NCI-H69 (cell line): ENCODE results near the gene HK1.

Source experiments
- DNase-seq: peaks from one replicate; lab custom pipeline; 2025; lab: John Stamatoyannopoulos, UW

HK1 gene

DNA sequence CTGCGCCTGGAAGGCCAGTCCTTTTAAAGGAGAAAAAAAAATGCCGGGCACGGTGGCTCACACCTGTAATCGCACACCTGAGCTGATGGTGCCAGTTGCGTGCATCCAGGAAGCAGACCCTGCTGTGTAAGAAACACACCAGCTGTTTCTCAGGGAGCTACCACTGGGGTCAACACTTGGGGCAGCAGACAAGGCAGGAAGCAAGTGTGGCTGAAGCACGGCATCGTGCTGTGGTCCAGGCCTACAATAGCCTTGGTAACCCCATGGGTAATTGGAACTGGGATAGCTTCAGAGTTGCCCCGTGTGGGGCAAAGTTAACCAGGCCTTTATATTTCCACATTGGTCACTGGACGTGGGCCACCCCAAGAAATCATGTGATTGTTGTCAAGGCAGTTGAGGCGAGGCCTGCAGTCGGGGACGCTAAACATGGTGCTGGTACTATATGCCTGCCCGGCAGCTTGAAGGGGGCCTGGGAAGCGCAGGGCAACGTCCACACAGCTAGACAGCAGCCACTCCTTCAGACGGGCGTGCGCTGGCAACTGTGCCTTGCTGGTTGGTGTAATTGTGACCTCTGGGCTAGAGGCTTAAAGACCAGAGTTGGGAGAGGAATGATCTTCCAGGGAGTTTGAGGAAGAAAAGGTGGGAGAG lies 140.9 kb downstream of the HK1 start:
- peak; percentile 11 for DNase-seq

DNA sequence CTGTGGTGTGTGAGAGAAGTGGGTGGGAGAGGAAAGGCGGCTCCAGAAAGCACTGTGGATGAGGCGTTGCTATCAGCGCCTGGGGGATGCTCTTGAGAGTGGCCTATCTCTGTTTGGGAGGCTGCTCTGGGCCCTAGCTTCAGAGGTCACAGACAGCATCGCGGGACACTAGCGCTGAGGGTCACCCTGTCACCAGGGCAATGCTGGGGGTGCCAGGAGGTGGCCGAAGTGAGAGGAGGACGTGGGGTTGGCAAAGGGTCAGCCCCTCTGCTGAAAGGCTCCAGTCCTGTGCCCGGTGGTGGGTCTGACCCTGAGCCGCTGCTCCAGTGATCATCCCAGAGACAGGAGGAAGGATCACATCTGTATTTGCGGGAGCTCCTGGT lies 141.4 kb downstream of the HK1 start:
- no peak for DNase-seq

DNA sequence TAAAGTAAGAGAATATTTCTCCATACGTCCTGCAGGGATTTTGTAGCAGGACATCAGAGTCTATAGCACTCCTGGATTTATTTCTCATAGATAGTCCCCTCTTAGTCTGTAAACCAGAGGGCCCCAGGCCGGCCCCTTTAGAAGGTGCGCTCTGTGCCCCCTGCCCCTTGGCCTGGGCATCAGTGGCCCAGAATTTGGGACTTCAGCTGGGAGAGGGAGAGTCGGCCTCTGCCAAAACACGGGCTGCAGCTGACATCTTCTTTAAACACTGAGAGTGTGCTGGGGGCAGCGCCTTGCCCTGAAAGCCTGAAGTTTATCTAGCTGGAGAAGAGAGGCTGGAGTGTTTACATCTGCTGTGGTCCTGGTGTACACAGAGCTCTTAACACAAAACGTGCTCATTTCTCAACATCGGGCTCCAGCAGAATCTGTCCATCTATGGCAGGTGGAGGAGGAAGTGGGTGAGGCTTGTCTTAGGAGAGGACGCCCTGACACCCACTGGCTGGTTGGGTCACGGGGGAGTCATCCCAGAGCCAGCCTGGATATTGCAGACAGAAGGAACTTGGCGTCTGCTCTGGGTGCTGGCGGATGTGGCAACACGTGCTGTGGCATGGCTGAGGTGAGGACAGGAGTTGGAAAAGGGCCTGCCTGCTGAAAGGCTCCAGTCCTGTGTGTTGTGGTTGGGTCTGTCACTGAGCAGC lies 143.5 kb downstream of the HK1 start:
- no peak for DNase-seq

DNA sequence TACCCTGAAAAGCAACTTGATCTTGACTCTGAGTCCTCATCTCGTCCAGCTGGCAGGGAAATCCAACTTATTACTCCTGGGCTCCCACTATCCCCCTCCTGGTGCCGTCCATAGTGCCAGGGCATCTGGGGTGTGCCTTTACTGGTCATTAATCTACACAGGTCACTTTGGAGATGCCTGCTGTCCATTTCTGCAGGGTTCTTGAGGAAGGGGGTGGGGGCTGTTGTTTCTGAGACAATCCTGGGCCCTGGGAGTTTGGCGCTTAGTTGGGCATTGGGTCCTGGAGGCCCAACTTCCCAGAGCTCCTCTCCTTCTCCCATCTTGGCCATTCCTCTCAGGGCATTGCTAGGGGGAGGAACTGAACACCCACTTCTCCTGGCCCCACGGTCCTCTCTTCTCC lies 144.4 kb downstream of the HK1 start:
- no peak for DNase-seq

DNA sequence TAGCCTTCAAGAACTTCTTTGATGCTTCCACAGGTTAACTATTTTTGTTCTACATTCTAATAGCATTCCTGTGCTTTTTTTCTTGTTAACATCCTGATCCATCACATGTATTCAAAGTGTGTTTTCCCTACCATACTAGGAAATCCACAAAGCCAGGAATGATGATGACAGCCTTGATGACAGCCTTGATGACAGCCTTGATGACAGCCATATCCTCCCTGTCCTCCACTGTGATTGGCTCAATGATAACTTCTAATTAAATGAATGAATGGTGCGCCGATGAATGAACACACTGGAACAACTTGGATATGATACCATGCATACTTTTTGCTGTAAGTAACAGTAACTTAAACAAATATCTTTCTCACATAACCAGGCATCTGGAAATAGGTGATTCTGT lies 146.7 kb downstream of the HK1 start:
- DNase-seq: no peak

DNA sequence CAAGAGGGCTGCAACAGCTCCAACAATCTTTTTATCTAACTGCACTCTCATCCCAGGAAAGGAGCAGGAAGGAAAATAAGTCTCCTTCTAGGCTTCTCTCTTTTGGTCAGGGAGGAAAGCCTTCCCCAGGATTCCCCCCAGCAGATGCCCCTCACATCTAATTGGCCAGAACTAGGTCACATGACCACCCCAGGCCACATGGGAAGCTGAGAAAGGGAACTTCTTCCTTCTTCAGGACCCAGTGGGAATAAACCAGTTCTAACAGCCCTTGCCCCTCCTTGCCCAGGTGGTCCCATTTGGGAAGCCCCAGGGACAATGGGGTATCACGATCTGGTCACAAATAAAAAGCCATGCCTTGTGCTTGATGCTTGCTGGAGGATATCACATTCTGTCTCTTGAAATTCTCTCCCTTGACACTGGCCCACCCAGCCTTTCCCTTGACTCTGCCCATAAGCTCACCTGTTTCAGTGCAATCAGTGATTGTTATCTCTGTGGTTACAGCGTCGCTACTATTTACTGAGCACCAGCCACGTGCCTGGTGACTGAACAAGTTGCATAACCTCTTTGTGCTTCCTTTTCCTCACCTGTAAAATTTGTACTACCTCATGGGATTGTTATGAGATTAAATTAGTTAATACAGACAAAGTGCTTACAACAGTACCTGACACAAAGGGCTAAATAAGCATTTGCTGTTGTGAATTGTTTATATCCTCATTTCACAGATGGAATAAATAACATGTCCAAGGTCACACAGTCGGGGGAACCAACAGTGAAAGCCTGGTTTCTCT lies 147.4 kb downstream of the HK1 start:
- DNase-seq: peak; percentile 63

DNA sequence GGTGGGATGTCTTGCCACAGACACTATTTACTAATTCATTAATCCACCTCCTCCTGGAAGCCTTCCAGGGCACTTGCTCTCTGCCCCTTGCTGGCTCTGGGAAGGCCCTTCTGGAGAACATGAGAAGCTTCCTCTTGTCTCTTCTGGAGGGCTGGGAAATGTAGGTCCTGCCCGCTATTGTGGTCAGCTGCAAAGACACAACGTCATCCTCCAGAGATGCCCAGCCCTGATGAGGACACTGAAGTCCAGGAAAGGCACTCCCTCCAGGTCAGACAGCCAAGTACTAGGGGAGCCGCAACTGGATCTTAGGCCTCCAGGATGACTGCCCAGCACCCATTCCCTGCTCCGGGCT lies 148.1 kb downstream of the HK1 start:
- no peak for DNase-seq

DNA sequence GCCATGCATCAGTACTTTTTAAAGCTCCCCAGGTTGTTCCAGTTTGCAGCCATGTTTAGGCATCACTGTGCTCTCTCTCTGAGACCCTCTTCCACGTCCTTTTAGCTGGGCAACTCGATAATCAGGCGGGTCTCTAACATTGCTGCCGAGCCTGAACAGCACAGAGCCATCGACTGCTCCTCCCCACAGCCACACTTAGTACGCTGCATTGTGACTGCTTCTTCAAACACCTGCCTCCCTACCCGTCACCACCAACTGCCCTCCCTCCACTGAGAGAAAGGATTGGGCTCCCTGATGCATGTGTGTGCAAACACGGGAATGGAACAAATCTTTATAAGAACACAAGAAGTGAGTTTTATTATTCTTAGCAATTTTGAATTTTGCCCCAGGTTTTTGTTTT lies 149.9 kb downstream of the HK1 start:
- DNase-seq: peak; percentile 71

DNA sequence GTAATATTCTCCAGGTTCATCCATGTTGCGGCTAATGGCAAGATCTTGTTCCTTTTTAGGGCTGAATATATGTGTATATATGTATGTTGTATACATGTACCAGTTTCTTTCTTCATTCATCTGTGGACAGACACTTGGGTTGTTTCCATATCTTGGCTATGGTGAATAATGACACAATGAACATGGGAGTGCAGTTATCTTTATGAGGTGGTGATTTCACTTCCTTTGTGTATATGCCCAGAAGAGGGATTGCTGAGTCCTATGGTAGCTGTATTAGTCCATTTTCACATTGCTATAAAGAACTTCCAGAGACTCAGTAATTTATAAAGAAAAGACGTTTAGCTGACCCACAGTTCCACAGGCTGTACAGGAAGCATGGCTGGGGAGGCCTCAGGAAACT lies 155.9 kb downstream of the HK1 start:
- no peak for DNase-seq

DNA sequence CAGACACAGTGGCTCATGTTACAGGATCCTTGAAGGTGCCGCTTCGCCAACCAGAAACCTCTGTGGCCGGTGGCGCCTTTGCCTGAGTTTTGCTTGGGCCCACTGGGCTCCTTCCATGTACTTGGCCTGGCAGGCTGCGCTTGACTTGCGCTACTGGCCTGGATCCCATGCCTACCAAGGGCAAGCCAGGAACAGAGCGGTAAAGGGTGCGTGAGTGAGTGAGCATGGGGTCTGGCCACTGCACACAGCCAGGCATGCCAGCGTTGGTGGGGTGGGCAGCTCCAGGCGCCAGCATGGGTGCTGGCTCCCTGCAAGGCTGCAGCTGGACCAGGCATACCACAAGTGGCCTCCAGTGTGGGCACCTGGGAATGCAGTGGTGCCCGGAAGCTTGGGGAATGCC lies 156.6 kb downstream of the HK1 start:
- DNase-seq: no peak

DNA sequence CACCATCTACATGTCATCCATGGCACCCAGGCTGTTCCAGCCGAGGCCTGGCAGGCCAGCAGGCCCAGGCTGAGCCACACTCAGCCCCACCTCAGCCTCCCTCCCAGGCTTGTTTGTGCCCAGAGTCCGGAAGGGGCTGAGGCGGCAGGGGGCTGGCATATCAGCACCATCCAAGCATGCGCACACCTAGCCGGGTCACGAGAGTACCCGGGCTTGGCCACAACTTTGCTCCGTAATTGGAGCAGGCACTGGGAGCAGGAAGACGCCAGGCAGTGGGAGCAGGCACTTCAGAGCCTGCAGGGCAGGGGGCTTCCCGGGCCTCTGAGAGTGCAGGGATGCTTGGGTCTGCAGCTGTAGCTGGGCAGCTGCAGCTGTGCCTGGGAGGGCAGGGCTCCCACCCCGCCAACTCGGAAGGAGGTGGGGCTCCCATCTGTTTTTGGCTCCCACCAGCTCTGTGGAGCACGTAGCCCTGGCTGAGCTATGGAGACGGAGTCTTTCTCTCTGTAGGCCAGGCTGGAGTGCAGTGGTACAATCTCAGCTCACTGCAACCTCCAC lies 157.7 kb downstream of the HK1 start:
- no peak for DNase-seq

DNA sequence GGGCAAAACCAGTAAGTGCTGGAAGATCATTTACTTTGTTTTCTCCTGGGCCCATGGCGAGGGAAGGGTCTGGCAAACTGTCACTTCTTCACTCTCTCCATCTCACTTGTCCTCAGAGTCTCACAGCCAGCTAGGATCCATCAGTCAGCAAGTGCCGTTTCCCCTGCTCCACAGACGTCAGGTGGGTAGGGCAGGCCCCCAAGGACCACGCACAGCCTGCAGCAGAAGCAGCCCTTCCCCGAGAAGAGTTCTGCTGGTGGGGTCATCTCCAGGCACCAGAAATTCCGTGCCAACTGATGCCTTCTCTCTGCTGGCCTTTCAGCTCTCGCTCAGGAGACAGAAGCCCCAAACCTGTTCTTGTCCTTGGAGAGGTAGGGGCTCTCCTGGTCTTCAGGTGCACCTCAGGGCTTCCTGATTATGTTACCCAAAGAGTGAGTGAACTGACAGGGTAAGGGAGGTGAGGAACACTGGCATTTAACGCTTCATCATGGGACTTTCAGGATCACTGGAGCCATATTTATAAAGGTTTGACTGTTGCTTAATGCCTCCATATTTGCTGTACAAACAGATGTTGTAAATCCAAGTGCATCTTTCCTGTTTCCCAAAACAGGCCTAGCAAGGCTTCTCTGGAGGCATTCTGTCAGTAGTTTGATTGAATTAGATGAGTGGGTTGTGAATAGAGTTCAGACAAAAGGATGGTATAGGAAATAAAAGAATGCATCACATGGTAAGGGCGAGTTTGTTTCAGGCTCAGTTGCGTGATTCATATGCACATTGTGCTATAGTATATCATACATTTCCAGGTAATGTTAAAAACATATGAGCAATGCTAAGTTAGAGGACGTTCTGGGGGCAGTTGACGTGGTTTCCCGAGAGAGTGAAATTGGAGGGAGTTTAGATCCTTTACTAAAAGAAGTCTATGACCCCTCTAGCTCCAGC lies 159.3 kb downstream of the HK1 start:
- DNase-seq: peak; percentile 24

DNA sequence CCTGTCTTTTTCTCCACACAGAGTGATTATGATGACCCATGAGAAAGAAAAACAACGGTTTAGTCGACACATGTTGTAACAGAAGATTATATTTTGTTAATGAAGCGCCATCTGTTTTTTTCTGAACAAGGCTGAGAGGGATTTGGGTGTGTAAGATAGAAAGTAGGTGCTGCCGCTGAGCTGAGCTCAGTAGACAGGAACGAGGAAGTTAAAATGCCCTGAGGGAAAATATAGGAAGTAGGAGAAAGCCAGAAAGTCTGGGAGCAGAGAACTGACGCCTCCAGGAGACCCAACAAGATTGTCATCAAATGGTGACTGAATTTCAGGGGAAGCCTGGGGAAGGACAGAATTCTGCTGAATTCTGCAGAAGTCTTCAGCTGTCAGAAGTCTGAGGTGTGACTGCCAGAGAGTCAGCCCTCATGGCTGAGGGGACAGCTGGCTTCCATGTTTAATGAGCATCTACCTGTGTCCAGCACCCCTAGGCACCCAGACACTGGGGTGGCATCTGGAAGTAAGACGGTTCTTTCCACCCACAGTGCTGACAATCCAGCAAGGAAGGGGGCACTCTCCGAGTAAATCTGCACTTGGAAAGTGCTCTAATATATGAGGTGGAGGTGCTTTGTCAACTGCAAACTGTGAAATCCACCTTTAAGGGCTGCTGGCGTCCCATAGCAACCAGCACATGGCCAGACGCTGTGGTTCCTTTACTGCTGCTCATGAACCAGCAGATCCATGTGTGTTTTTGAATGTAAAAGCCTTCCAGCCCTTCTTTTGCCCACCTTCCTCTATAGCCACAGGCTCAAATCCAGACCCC lies 160.4 kb downstream of the HK1 start:
- DNase-seq: peak; percentile 89

DNA sequence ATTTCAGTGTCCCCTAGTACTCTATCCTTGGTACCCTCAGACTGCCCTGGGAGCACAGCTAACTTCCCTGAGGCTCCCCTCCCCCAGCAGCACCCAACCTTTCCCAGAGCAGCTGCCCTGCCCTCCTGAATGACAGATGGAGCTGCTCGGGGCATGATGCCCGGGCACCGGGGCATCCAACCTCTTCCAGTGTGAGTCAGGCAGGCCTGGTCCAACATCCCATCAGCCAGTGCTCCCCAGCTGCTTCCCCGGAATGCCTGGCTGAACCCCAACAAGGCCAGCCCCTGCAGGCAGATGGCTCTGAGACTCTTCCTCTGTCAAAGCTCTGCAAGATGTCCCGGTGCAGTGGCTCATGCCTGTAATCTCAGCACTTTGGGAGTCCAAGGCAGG lies 161.0 kb downstream of the HK1 start:
- DNase-seq: peak; percentile 78

DNA sequence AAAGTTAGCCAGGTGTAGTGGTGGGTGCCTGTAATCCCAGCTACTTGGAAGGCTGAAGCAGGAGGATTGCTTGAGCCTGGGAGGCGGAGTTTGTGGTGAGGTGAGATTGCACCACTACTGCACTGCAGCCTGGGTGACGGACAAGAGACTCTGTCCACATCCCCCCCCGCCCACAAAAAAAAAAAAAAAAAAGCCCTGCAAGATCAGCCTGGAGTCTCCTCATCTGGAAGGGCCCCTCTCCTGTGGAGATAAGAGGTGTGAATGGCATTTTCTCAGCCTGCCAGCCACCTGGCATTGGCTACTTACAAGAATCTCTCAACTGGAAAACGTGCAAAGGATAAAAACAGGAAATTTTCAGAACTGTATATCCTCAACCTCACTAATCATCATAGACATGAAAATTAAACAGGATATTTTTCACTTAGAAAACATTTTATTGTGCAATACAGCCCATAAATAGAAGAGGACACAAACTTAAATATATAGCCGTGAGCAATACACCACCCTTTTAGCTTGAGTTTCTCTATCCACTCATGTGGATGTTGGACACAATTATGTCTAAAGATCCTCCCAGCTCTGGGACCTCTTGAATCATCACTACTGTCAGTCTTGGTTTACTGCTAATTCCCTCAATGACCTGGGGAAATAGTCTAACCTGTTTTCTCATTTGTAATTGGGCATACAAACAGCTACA lies 161.7 kb downstream of the HK1 start:
- DNase-seq: peak; percentile 82

DNA sequence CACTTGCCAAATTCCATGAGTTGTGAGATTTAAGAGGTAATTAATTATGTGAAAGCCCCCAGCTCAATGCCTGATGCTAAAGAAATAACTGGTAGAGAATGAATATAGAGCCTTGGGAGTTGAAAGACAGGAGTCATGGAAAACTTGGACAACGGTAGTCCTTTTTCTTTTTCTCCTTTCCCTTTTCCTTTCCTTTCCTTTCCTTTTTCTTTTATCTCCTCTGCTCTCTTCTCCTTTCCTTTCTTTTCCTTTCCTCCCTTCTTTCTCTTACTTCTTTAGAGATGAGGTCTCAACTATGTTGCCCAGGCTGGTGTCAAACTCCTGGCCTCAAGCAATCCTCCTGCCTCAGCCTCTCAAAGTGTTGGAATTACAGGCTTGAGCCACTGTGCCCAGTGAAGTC lies 165.1 kb downstream of the HK1 start:
- DNase-seq: no peak

DNA sequence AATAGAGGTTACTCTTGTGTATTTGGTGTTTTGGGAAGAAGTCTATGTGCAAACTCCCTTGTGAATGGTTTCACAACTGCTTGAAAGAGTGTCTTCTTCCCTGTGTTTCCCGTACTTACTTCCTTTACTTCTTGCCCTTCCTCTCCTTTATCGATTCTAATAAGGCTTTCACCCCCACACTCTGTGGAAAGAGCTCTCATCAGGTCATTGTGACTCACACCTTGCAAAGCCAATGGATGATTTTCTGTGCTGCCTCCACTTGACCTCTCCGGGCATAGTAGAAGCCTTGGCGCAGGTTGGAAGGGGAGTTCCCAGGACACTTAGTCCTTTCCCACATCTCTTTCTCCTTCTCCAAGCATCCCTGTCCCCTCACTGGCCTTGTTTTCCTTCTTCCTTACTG lies 166.7 kb downstream of the HK1 start:
- no peak for DNase-seq

DNA sequence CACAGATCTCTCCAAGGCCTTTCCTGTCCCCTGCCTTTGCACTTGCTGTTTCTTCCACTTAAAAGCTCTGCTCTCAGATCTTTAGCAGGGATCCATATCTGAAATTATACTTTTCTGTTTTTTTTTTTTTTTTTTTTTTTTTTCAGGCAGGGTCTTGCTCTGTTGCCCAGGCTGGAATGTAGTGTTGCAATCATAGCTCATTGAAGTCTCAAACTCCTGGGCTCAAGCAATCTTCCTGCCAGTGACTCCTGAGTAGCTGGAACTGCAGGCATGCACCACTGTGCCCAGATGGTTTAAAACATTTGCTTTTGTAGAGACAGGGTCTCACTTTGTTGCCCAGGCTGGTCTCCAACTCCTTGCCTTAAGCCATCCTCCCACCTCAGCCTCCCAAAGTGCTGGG lies 167.9 kb downstream of the HK1 start:
- DNase-seq: no peak

DNA sequence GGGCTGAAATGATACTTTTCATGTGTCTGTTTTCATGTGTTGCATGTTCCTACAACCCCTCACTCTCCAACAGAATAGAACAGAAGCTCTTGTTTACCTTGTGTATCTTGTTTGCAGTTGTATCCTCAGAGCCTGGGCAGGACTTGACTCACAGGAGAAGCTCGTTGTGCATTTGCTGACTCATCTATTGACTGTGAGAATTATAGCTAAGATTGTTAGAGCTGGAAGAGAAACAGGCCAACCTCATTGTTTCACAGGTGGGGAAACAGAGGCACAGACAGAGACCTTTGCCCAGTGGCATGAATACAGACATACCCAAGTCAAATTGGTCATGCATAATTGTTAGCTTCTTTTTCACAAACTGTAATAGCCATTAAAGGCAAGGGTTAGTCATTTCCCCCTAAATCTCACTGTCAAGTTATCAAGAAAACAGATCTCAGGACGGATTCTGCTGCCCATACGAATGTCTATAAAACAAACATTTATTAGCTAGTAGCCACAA lies 168.4 kb downstream of the HK1 start:
- peak; percentile 26 for DNase-seq

DNA sequence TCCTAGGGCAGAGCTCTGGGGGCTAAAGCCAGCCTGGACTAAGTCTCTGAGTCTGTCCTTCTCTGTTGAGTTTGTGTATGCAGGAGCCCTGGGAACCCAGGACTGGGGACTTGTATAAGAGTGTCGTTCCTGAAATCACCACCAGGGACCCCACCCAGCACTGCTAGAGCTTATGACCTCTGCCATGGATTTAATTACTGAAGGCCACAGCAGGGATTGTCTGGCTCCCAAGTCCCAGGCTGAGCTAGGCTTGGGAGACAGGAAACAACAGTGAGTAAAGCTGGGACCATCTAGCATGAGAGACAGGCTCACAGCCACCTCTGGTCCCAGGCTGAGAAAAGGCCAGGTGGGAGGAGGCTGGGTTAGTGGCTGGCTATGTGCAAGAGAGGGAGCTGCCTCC lies 171.5 kb downstream of the HK1 start:
- peak; percentile 87 for DNase-seq
